GM19025 (cell line): ENCODE measurements around the gene GSX2.

Experiments used
- ATAC-seq: cut with Tn5 transposase; IDR thresholded peaks from one replicate; pipeline ENCODE4 v1.9.1; 2021; ENCODE audit warnings: mild to moderate bottlenecking, low read depth, moderate library complexity; ENCODE audit not compliant: unreplicated experiment

GSX2 gene

DNA sequence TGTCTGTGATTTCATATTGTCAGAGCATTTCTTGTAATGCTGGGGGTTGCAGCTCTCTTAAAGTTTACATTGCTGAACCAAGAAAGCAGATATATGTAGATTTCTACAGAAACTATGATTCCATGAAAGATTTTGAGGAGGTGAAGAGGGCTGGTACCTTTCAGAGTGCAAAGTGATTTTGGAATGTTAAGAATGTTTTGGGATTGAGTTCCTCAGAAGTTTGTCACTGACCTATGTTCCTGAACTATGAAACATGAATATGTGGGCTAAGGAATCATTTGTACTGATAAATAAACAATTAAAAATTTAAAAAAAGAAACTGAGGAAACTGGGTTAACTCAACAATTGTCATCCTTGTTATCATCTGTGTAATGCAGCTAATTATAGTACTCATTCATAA lies 23.3 kb upstream of the GSX2 start:
- ATAC-seq: no peak

DNA sequence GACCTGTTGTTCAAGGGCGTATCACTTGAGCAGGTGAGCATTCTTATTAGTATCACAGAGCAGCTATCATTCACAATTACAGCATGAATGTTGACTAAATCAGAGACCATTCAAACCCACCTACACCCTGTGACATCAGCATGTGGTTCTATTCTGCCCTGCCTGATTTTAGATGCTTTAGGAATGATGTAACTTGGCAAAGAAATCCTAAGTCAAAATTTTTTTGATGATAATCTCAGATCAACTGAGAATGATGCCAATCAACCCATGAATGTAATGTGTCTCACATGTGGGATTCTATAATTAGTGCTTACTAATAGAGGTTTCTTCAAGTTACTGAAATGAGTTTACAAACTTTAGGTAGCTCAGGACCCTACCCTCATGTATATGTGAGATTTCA lies 22.2 kb upstream of the GSX2 start:
- no peak for ATAC-seq

GRCh38 chr4:54082168-54082567 lies 17.8 kb upstream of the GSX2 start:
- ATAC-seq: no peak

DNA sequence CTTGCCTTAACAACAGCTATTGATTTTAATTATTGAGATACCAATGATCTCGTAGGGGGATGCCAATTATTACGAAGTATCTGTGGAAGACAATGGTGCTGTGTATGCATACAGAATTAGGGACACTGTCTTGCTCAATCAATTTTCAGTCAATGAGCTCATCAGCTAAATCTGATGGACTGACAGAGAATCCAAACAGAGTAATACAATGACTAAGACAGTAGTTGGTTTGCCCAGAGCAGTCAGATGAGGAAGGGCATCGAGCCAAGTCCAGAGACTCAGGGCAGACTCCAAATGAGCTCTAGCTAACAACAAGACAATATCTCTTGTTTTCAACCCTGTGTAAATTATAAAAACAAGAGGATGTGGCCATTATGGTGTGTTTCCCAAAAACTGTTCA lies 14.7 kb upstream of the GSX2 start:
- no peak for ATAC-seq

GRCh38 chr4:54089875-54090274 lies 10.1 kb upstream of the GSX2 start:
- ATAC-seq: no peak

- no peak for ATAC-seq
Measured at GRCh38 chr4:54090404-54090803, 9.6 kb upstream of the GSX2 start.

- no peak for ATAC-seq
Measured at GRCh38 chr4:54090804-54091623, 8.9 kb upstream of the GSX2 start.

GRCh38 chr4:54091637-54092404 lies 8.1 kb upstream of the GSX2 start:
- peak; percentile 79 for ATAC-seq

GRCh38 chr4:54092405-54093323 lies 7.3 kb upstream of the GSX2 start:
- ATAC-seq: no peak

DNA sequence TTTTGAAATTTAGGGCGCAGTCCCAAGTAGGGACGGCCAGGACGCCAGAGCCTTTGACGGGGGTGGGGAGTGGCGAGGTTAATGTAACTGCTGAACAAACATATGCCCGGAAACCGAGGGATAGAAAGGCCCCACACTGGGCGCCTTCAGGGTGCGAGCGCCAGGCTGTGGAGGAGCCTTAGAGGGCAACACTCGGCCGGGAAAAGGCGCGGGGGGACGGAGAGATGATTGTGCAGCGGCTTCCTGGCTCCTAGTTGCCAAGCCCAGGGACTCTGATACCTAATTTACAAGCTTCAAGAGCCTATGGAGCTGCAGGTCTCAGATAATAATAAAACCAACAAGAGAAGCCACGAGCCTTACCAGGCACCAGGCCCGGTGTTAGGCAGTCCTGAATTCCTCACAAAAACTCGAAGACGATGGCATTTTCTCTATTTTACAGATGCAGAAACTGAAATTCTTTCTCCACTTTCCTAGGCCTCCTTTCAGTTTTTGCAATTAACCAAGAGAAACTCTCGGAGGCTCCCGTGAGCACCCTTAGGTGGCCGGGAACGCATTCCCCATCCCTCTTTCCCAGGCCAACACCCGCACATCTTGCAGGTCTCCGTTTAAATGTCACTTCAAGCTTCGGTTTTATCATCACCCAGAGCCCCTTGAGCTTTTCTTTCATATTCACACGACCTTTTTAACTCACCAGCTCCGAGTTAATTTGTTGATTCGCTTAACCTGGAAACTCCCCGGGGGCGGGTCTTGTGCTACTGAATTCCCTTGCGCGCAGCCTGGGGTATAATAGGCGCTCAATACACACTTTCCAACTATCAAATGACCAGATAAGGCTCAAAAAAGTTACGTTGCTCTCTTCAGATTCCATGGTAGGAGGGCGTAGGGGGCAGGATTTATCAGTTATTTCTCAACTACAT lies 6.4 kb upstream of the GSX2 start:
- no peak for ATAC-seq

- ATAC-seq: no peak
Measured at GRCh38 chr4:54094451-54094850, 5.5 kb upstream of the GSX2 start.

GRCh38 chr4:54095110-54095825 lies 4.7 kb upstream of the GSX2 start:
- no peak for ATAC-seq

- ATAC-seq: no peak
Measured at GRCh38 chr4:54096295-54096962, 3.5 kb upstream of the GSX2 start.

GRCh38 chr4:54097152-54097551 lies 2.8 kb upstream of the GSX2 start:
- ATAC-seq: no peak

DNA sequence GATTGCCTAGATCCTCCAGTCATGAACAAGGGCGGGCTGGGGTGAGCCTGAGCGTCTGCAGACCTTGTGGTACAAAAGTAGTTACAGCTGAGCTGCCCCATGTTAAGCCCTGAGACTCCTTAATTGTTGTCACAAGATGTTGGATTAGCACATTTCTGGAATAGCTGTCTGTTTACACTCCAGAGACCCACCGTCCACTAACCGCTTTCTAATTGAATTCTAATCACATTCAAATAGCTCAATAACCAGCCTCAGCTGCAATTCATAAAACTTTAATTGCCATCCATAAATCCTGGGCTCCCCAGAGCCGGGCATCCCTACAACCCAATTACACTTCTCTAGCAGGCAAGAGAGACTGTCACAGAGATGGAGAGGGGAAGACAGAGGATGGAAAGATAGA lies 1.6 kb upstream of the GSX2 start:
- ATAC-seq: no peak

DNA sequence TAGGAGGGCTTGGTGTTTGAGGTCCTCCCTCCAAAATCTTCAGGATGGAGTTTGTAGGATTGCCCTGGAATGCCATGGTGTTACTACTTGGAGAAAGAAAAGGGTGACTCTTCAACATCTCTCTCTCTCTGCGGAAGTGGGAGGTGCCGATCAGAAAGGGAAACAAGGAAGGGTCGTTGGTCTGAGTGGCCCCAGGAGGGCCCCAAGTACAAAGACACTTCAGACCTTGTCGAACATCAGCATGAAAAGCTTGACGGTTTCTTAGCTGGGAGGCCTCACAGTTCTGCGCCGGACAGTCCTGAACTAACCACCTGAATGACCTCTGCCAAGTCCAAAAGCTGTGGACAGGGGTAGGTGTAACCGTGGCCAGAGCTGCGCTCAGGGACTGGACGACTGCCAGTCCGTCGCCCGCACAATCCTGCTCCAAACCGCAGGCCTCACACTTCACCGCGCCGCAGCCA lies 646 bp upstream of the GSX2 start:
- no peak for ATAC-seq

- ATAC-seq: no peak
Measured at GRCh38 chr4:54100595-54101189, 729 bp downstream of the GSX2 start.
